Activated naive CD8-positive, alpha-beta T cell (primary cell): Measurements from ENCODE around the gene MX2.
"Not testable (repeated sequence)": the region's sequence is repeated elsewhere in the genome, so short reads cannot be mapped to it uniquely, and the experiment has no call there.

Experiments
- H3K27ac Mint-ChIP-seq: one replicate; pipeline ENCODE4 v1.8.0; 2021; ENCODE audit warnings: mixed read lengths
- H3K27me3 Mint-ChIP-seq: one replicate; pipeline ENCODE4 v1.8.0; 2021; ENCODE audit warnings: mixed read lengths
- H3K36me3 Mint-ChIP-seq: one replicate; pipeline ENCODE4 v1.8.0; 2021; ENCODE audit warnings: mixed read lengths
- H3K4me1 Mint-ChIP-seq: one replicate; pipeline ENCODE4 v1.8.0; 2021; ENCODE audit warnings: low read depth, mixed read lengths
- H3K4me3 Mint-ChIP-seq: one replicate; pipeline ENCODE4 v1.8.0; 2021; ENCODE audit warnings: mild to moderate bottlenecking, mixed read lengths
- H3K9me3 Mint-ChIP-seq: one replicate; pipeline ENCODE4 v1.8.0; 2021; ENCODE audit warnings: low read depth, mixed read lengths

Gene MX2

GRCh38 chr21:41403331-41403730, 41.5 kb downstream of the MX2 start:
- Mint-ChIP-seq H3K27me3 (no peaks in the 10 kb centered on the region), H3K4me3 (no peak overlapping the region), H3K9me3 (no peaks in the 10 kb centered on the region), H3K27ac (no peak overlapping the region), H3K4me1 (no peaks in the 10 kb centered on the region), H3K36me3 (peaks cover 15% of the 10 kb centered on the region)

- Mint-ChIP-seq H3K4me1 (no peaks in the 10 kb centered on the region), H3K9me3 (no peaks in the 10 kb centered on the region), H3K27me3 (no peaks in the 10 kb centered on the region), H3K36me3 (peaks cover 21% of the 10 kb centered on the region), H3K27ac (no peak overlapping the region), H3K4me3 (no peak overlapping the region)
Observed at GRCh38 chr21:41403966-41404365, 42.1 kb downstream of the MX2 start.

DNA sequence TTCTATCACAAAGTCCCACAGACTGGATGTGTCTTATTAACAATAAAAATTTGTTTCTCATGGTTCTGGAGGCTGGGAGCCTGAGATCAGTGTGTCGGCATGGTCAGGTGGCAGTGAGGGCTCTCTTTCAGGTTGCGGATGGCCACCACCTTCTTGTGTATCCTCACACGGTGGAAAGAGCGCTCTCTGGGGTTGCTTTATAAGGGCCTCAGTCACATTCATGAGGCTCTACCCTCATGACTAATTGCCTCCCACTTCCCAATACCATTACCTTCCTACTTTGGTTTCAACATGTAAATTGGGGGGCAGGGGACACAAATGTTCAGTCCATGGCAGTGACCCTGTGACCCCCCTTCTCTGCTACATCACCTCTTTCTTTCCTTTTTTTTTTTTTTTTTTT, 43.5 kb downstream of the MX2 start:
- H3K4me1 Mint-ChIP-seq, result no peaks in the 10 kb centered on the region
- peaks cover 30% of the 10 kb centered on the region for H3K36me3 Mint-ChIP-seq
- H3K4me3 Mint-ChIP-seq, result no peak overlapping the region
- no peak overlapping the region for H3K27ac Mint-ChIP-seq
- no peaks in the 10 kb centered on the region for H3K9me3 Mint-ChIP-seq
- H3K27me3 Mint-ChIP-seq, result no peaks in the 10 kb centered on the region

GRCh38 chr21:41406340-41406739, 44.5 kb downstream of the MX2 start:
- H3K27me3 Mint-ChIP-seq, result no peaks in the 10 kb centered on the region
- H3K36me3 Mint-ChIP-seq, result peaks cover 36% of the 10 kb centered on the region
- no peaks in the 10 kb centered on the region for H3K9me3 Mint-ChIP-seq
- H3K4me3 Mint-ChIP-seq, result no peak overlapping the region
- H3K27ac Mint-ChIP-seq, result peak overlapping the region; percentile 64
- no peaks in the 10 kb centered on the region for H3K4me1 Mint-ChIP-seq

DNA sequence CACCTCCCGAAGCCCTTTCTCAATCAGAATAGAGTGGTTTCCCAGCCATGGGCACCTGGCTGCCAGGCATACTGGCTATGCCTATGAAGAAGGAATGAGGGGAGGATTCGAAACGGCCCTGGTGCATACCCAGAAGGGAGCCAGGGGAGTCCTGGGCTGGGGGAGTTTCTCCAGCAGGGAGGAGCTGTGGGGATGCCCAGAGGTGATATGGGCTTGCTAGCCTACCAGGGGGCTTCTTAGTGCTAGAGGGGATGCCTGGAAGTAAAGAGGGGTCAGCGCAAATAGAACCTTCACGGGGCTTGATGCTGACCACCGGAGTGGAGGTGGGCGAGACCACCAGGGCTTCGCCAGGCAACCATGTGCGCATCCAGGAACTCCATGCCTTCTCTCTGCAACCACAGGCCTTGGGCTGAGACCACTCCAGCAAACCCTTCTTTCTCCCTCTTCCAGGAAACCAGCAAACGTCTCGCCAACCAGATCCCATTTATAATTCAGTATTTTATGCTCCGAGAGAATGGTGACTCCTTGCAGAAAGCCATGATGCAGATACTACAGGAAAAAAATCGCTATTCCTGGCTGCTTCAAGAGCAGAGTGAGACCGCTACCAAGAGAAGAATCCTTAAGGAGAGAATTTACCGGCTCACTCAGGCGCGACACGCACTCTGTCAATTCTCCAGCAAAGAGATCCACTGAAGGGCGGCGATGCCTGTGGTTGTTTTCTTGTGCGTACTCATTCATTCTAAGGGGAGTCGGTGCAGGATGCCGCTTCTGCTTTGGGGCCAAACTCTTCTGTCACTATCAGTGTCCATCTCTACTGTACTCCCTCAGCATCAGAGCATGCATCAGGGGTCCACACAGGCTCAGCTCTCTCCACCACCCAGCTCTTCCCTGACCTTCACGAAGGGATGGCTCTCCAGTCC, 46.0 kb downstream of the MX2 start:
- H3K27me3 Mint-ChIP-seq, result no peaks in the 10 kb centered on the region
- peaks cover 39% of the 10 kb centered on the region for H3K36me3 Mint-ChIP-seq
- no peak overlapping the region for H3K4me3 Mint-ChIP-seq
- H3K27ac Mint-ChIP-seq, result no peak overlapping the region
- H3K4me1 Mint-ChIP-seq, result no peaks in the 10 kb centered on the region
- H3K9me3 Mint-ChIP-seq, result peaks cover 2% of the 10 kb centered on the region

GRCh38 chr21:41410361-41410760, 48.5 kb downstream of the MX2 start:
- Mint-ChIP-seq H3K27me3 (no peaks in the 10 kb centered on the region), H3K4me1 (no peaks in the 10 kb centered on the region), H3K27ac (no peak overlapping the region), H3K9me3 (peaks cover 15% of the 10 kb centered on the region), H3K4me3 (peak overlapping the region; percentile 17), H3K36me3 (peaks cover 39% of the 10 kb centered on the region)

GRCh38 chr21:41410767-41411448, 49.1 kb downstream of the MX2 start:
- peaks cover 39% of the 10 kb centered on the region for H3K36me3 Mint-ChIP-seq

DNA sequence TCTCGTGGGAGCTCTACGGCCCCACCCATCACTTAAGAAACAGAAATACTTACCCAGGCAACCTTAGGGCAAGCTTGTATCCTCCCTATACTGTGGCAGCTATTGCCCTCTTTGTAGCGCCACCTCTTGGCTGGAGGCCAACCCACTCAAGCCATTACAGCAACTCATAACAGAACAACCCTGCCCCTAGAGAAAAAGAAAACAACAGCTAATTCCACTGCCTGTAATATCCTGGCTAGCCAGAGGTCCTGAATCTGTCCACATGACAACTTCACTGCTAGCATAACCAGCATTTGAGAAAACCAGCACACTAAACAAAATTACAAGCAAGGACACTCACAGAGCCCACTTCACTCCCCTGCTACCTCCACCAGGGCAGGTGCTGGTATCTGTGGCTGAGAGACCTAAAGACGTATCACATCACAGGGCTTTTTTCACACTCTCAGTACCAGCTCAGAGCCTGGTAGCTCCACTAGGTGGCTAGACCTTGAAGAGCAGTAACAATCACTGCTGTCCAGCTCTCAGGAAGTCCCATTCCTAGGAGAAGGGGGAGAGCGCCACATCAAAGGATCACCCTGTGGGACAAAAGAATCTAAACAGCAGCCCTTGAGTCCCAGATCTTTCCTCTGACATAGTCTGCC, 49.7 kb downstream of the MX2 start:
- Mint-ChIP-seq H3K27ac (no peak overlapping the region), H3K4me3 (no peak overlapping the region), H3K4me1 (no peaks in the 10 kb centered on the region), H3K9me3 (peaks cover 15% of the 10 kb centered on the region), H3K27me3 (no peaks in the 10 kb centered on the region), H3K36me3 (peaks cover 35% of the 10 kb centered on the region)

More at GRCh38 chr21:41410767-41411448, 49.1 kb downstream of the MX2 start:
- no peaks in the 10 kb centered on the region for H3K27me3 Mint-ChIP-seq
- H3K4me1 Mint-ChIP-seq, result no peaks in the 10 kb centered on the region
- no peak overlapping the region for H3K27ac Mint-ChIP-seq
- H3K4me3 Mint-ChIP-seq, result no peak overlapping the region
- peaks cover 15% of the 10 kb centered on the region for H3K9me3 Mint-ChIP-seq

DNA sequence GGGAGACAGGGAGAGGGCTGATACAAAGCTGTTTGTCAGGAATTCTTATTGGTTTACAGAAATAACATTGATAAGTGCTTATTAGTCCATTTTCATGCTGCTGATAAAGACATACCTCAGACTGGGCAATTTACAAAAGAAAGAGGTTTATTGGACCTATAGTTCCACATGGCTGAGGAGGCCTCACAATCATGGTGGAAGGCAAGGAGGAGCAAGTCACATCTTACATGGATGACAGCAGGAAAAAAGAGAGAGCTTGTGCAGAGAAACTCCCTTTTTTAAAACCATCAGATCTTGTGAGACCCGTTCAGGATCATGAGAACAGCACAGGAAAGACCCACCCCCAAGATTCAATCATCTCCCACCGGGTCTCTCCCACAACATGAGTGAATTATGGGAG, 55.7 kb downstream of the MX2 start:
- Mint-ChIP-seq H3K4me1 (peaks cover 12% of the 10 kb centered on the region), H3K9me3 (peaks cover 20% of the 10 kb centered on the region)
- H3K27ac Mint-ChIP-seq, H3K36me3 Mint-ChIP-seq, H3K27me3 Mint-ChIP-seq, H3K4me3 Mint-ChIP-seq: not testable (repeated sequence)

GRCh38 chr21:41418393-41418792, 56.6 kb downstream of the MX2 start:
- peaks cover 13% of the 10 kb centered on the region for H3K9me3 Mint-ChIP-seq
- H3K36me3 Mint-ChIP-seq, result peaks cover 3% of the 10 kb centered on the region
- H3K4me3 Mint-ChIP-seq, result no peak overlapping the region
- H3K27ac Mint-ChIP-seq, result peak overlapping the region; percentile 62
- H3K27me3 Mint-ChIP-seq, result no peaks in the 10 kb centered on the region
- peaks cover 14% of the 10 kb centered on the region for H3K4me1 Mint-ChIP-seq

- H3K4me3 Mint-ChIP-seq, result peak overlapping the region; percentile 52
- no peaks in the 10 kb centered on the region for H3K36me3 Mint-ChIP-seq
- peak overlapping the region; percentile 41 for H3K27ac Mint-ChIP-seq
- no peaks in the 10 kb centered on the region for H3K27me3 Mint-ChIP-seq
- H3K4me1 Mint-ChIP-seq, result peaks cover 19% of the 10 kb centered on the region
- H3K9me3 Mint-ChIP-seq, result peaks cover 7% of the 10 kb centered on the region
Observed at GRCh38 chr21:41418956-41419680, 57.3 kb downstream of the MX2 start.

DNA sequence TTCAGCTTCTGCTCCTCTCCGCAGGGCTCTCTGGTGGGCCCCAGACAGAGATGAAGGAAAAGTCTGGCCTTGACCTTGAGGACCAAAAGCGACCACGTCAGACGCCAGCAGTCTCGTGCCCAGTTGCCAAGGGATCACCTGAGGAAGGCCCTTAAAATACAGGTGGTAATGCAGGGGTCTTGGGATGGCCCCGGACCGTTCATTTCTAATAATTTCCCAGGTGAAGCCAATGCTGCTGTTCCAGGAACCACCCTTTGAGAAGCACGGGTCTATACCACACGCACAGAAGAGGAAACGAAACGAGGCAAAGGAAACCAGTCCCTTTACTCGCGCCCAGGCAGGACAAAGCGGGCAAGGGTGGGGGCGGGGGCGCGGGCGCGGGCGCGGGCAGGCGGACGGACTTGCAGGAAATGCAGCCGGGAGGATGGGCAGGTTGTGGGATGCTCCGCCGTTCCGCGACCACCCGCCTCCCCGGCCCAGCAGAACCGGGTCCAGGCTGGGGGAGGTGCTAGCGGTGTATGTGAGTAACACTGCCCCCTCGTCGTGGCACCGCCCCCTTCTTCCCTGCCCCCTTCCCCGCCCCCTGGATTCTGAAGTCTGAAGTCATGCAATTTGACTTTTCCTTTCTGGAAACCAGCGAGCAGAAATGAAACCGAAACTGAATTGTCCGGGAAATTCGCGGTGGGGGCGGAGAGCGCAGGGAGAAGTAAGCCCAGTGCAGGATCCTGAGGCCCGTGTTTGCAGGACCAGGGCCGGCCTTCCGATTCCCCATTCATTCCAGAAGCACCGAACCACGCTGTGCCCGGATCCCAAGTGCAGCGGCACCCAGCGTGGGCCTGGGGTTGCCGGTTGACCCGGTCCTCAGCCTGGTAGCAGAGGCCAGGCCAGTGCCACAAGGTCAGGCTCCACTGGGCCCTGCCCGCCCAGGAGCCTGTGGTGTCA, 58.4 kb downstream of the MX2 start:
- peaks cover 4% of the 10 kb centered on the region for H3K9me3 Mint-ChIP-seq
- H3K27ac Mint-ChIP-seq, result peak overlapping the region; percentile 74
- H3K36me3 Mint-ChIP-seq, result no peaks in the 10 kb centered on the region
- H3K4me3 Mint-ChIP-seq, result peak overlapping the region; percentile 82
- H3K4me1 Mint-ChIP-seq, result peaks cover 25% of the 10 kb centered on the region
- H3K27me3 Mint-ChIP-seq, result no peaks in the 10 kb centered on the region

DNA sequence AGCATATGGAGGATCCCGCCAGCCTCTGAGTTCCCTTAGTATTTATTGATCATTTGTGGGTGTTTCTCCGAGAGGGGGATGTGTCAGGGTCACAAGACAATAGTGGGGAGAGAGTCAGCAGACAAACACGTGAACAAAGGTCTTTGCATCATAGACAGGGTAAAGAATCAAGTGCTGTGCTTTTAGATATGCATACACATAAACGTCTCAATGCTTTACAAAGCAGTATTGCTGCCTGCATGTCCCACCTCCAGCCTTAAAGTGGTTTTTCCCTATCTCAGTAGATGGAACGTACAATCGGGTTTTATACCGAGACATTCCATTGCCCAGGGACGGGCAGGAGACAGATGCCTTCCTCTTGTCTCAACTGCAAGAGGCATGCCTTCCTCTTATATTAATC, 59.2 kb downstream of the MX2 start:
- Mint-ChIP-seq H3K4me1 (peaks cover 32% of the 10 kb centered on the region), H3K4me3 (peak overlapping the region; percentile 82)
- H3K27me3 Mint-ChIP-seq, H3K27ac Mint-ChIP-seq, H3K9me3 Mint-ChIP-seq, H3K36me3 Mint-ChIP-seq: not testable (repeated sequence)
